ENCODE data around the gene PMFBP1. TPM values are rescaled to one million over a fixed set of nuclear protein-coding genes. Genes with fewer than 3 reads are reported as not detected.

The PMFBP1 gene
- total RNA-seq, 1 experiment from 2014 or later = 2.7 TPM

DNA sequence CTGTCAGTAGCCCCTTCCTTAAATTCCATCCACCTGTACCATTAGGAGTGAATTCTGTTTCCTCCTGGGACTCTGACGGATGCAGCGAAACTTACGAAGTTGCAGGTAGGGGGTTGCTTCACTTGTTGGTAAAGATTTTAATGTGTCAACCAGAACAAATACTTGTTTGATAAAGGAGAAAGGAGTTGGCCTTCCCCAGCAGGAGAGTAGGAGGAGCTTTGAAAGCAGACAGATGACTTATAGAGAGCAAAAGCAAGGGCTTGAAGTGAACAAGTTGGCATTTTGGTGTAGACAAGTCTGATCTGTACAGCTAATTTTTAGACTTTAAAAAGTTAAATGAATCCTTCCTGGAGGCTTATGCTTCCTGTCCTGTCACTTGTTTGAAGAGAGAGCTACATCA lies 38.1 kb upstream of the PMFBP1 start:
- no peak overlapping the region for H2AK5ac ChIP-seq (ENCODE audit: insufficient read length, low read length)
- no peak overlapping the region; a peak in 1 of 7 replicates for H3K27ac Mint-ChIP-seq
- H3K4me1 ChIP-seq (ENCODE audit: insufficient read depth, low read length) = no peaks in the 10 kb centered on the region
- H3K79me2 ChIP-seq (ENCODE audit: insufficient read depth, low read length) = no peaks in the 10 kb centered on the region
- H3K56ac ChIP-seq (ENCODE audit: insufficient read length, low read depth, low read length) = no peak overlapping the region
- no peak overlapping the region for H3K9ac ChIP-seq (ENCODE audit: extremely low read depth, insufficient read length, low read length)
- H3K18ac ChIP-seq (ENCODE audit: insufficient read length, low read depth, low read length) = no peak overlapping the region
- no peaks in the 10 kb centered on the region for H3K79me1 ChIP-seq (ENCODE audit: insufficient read depth, low read depth, low read length, poor library complexity, severe bottlenecking)
- H2AFZ ChIP-seq (ENCODE audit: low read length) = no peak overlapping the region
- H4K5ac ChIP-seq (ENCODE audit: insufficient read length, low read depth, low read length) = no peak overlapping the region
- no peak overlapping the region for H3T11ph ChIP-seq (ENCODE audit: low read length)
- no peak for DNase-seq
- WGBS (ENCODE audit: extremely low coverage, insufficient read length, low lambda C conversion rate) = no CpG with 5 or more reads among the region's 3 CpGs
- H3K27ac ChIP-seq (ENCODE audit: insufficient read length, low read depth, low read length) = no peak overlapping the region
- H2BK5ac ChIP-seq (ENCODE audit: insufficient read length, low read length) = no peak overlapping the region
- H3K9me3 Mint-ChIP-seq = peaks cover 6 to 7% of the 10 kb centered on the region in 2 experiments
- H3K27me3 Mint-ChIP-seq (ENCODE audit: low read depth) = no peaks in the 10 kb centered on the region; the same call in 1 of the 2 replicates
- H4K91ac ChIP-seq (ENCODE audit: insufficient read length, low read depth, low read length) = no peak overlapping the region
- TF ChIP-seq, protein P1, sequence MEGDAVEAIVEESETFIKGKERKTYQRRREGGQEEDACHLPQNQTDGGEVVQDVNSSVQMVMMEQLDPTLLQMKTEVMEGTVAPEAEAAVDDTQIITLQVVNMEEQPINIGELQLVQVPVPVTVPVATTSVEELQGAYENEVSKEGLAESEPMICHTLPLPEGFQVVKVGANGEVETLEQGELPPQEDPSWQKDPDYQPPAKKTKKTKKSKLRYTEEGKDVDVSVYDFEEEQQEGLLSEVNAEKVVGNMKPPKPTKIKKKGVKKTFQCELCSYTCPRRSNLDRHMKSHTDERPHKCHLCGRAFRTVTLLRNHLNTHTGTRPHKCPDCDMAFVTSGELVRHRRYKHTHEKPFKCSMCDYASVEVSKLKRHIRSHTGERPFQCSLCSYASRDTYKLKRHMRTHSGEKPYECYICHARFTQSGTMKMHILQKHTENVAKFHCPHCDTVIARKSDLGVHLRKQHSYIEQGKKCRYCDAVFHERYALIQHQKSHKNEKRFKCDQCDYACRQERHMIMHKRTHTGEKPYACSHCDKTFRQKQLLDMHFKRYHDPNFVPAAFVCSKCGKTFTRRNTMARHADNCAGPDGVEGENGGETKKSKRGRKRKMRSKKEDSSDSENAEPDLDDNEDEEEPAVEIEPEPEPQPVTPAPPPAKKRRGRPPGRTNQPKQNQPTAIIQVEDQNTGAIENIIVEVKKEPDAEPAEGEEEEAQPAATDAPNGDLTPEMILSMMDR (conservative IDR thresholded peaks at IDR 0.05) = no peak
- H3K9me3 ChIP-seq (ENCODE audit: control insufficient read depth, low read depth, low read length) = no peaks in the 10 kb centered on the region
- no peak overlapping the region for H3K23ac ChIP-seq (ENCODE audit: insufficient read length, low read depth, low read length)
- H4K8ac ChIP-seq (replicated peaks; ENCODE audit: insufficient read length, low read depth, low read length) = no peak overlapping the region
- no peak overlapping the region for H2BK120ac ChIP-seq (ENCODE audit: low read depth, low read length, poor library complexity, severe bottlenecking)
- no peak overlapping the region for H3K4me2 ChIP-seq (ENCODE audit: insufficient read depth, insufficient read length, low read length)
- H3K4ac ChIP-seq (ENCODE audit: low read depth, low read length) = no peak overlapping the region
- H2BK20ac ChIP-seq (ENCODE audit: low read depth, low read length, poor library complexity, severe bottlenecking) = no peak overlapping the region
- no peak overlapping the region for H3K14ac ChIP-seq (ENCODE audit: insufficient read depth, low read length)
- H3K4me1 Mint-ChIP-seq = peaks cover 11 to 12% of the 10 kb centered on the region in 2 experiments
- H3K27me3 ChIP-seq (ENCODE audit: insufficient read depth, low read length) = no peaks in the 10 kb centered on the region
- H3K4me3 Mint-ChIP-seq = no peak overlapping the region
- no peaks in the 10 kb centered on the region for H3K23me2 ChIP-seq (ENCODE audit: insufficient read length, low read depth, low read length, poor library complexity, severe bottlenecking)
- H4K20me1 ChIP-seq (ENCODE audit: control insufficient read depth, insufficient read depth, insufficient read length) = no peaks in the 10 kb centered on the region
- no peak overlapping the region for H2BK15ac ChIP-seq (ENCODE audit: low read depth, low read length)
- no peak overlapping the region for H2BK12ac ChIP-seq (ENCODE audit: insufficient read length, low read depth, low read length)
- H3K36me3 Mint-ChIP-seq (ENCODE audit: insufficient read depth in 1 of 3, low read depth in 3 of 3) = peaks cover 2 to 7% (median 3%) of the 10 kb centered on the region in 3 experiments; a peak in 3 of 7 replicates
